GM23338 (cell line): Measurements from ENCODE around the gene FBLN2. TPM values are rescaled to one million over a fixed set of nuclear protein-coding genes. Genes with fewer than 3 reads are reported as not detected.

Experiments used
- ATAC-seq: fragments of 200-7000 bp; cut with Tn5 transposase; 3 replicates; pipeline ENCODE4 v1.9.1; 2020
- DNase-seq: peaks from one replicate; pipeline ENCODE4 v3.0.0-alpha.2; 2015; ENCODE audit warnings: low spot score
- H2AFZ ChIP-seq: fragments of 200-600 bp; sonication (generic); 2 replicates; pipeline ENCODE4 v1.8.0; 2016; ENCODE audit warnings: antibody characterized with exemption, mild to moderate bottlenecking, moderate library complexity
- H3F3A ChIP-seq: fragments of 200-600 bp; sonication (generic); replicated peaks from 2 replicates; pipeline ENCODE4 v1.8.0; 2017; ENCODE audit warnings: antibody characterized with exemption, mixed run types, low read depth
- H3K27ac ChIP-seq: fragments of 200-600 bp; sonication (generic); 2 replicates; pipeline ENCODE4 v1.6.1; 2016; ENCODE audit warnings: low read depth
- H3K27me3 ChIP-seq: fragments of 200-600 bp; sonication (generic); 2 replicates; pipeline ENCODE4 v1.8.0; 2016; ENCODE audit warnings: mild to moderate bottlenecking, mixed run types, moderate library complexity; ENCODE audit not compliant: insufficient read depth
- H3K36me3 ChIP-seq: fragments of 200-600 bp; sonication (generic); 2 replicates; pipeline ENCODE4 v1.8.0; 2016; ENCODE audit warnings: mild to moderate bottlenecking; ENCODE audit not compliant: insufficient read depth
- H3K4me1 ChIP-seq: fragments of 200-600 bp; sonication (generic); 2 replicates; pipeline ENCODE4 v1.8.0; 2016; ENCODE audit warnings: mild to moderate bottlenecking, moderate library complexity; ENCODE audit not compliant: insufficient read depth
- H3K4me2 ChIP-seq: fragments of 200-600 bp; sonication (generic); 2 replicates; pipeline ENCODE4 v1.7.1; 2017; ENCODE audit warnings: mixed run types
- H3K4me3 ChIP-seq: fragments of 200-600 bp; sonication (generic); 2 replicates; pipeline ENCODE4 v1.6.1; 2016; ENCODE audit warnings: mixed run types
- H3K79me2 ChIP-seq: fragments of 200-600 bp; sonication (generic); replicated peaks from 2 replicates; pipeline ENCODE4 v1.8.0; 2017; ENCODE audit warnings: mild to moderate bottlenecking; ENCODE audit not compliant: insufficient read depth
- H3K9me2 ChIP-seq: fragments of 200-600 bp; sonication (generic); 2 replicates; pipeline ENCODE4 v1.8.0; 2017; ENCODE audit not compliant: insufficient read depth
- H4K20me1 ChIP-seq: fragments of 200-600 bp; sonication (generic); replicated peaks from 2 replicates; pipeline ENCODE4 v1.8.0; 2017; ENCODE audit warnings: mild to moderate bottlenecking; ENCODE audit not compliant: insufficient read depth
- H3K27ac Mint-ChIP-seq: 2 replicates; pipeline ENCODE4 v1.8.0; 2020; ENCODE audit warnings: inconsistent platforms, mild to moderate bottlenecking, moderate library complexity, mixed read lengths
- H3K27me3 Mint-ChIP-seq: 3 replicates; pipeline ENCODE4 v1.8.0; 2022; ENCODE audit warnings: low read depth, mild to moderate bottlenecking, moderate library complexity, mixed read lengths, inconsistent platforms; ENCODE audit not compliant: insufficient read depth, poor library complexity
- H3K36me3 Mint-ChIP-seq: 3 replicates; pipeline ENCODE4 v1.8.0; 2021; ENCODE audit warnings: low read depth, mild to moderate bottlenecking, inconsistent platforms, moderate library complexity, mixed read lengths
- H3K4me1 Mint-ChIP-seq: 3 replicates; pipeline ENCODE4 v1.8.0; 2020; ENCODE audit warnings: mild to moderate bottlenecking, inconsistent platforms, mixed read lengths
- H3K4me3 Mint-ChIP-seq: 3 replicates; pipeline ENCODE4 v1.8.0; 2021; ENCODE audit warnings: moderate library complexity, mild to moderate bottlenecking, inconsistent platforms, mixed read lengths
- H3K9me3 Mint-ChIP-seq: 3 replicates; pipeline ENCODE4 v1.8.0; 2020; ENCODE audit warnings: moderate library complexity, mild to moderate bottlenecking, inconsistent platforms, mixed read lengths
- CREB1 ChIP-seq: fragments of 250-450 bp; sonication (Bioruptor Pico); IDR thresholded peaks from 2 replicates; pipeline ENCODE4 v1.5.0; 2020; ENCODE audit warnings: low read depth, mild to moderate bottlenecking, moderate library complexity
- EZH2 ChIP-seq: fragments of 200-600 bp; sonication (generic); IDR thresholded peaks from one replicate; pipeline ENCODE4 v1.8.0; 2017; ENCODE audit warnings: antibody characterized with exemption, mild to moderate bottlenecking, low read depth; ENCODE audit not compliant: unreplicated experiment
- EZH2phosphoT487 ChIP-seq: fragments of 200-600 bp; sonication (generic); IDR thresholded peaks from one replicate; pipeline ENCODE4 v1.8.1; 2018; ENCODE audit warnings: antibody characterized with exemption; ENCODE audit not compliant: unreplicated experiment
- JUNB ChIP-seq: IDR thresholded peaks from one replicate; pipeline ENCODE4 v1.6.1; 2016; ENCODE audit warnings: antibody characterized with exemption; ENCODE audit not compliant: unreplicated experiment
- NANOG ChIP-seq: IDR thresholded peaks from 2 replicates; pipeline ENCODE4 v1.6.1; 2016; ENCODE audit warnings: antibody characterized with exemption, borderline replicate concordance
- POLR2AphosphoS5 ChIP-seq: IDR thresholded peaks from 2 replicates; pipeline ENCODE4 v1.6.1; 2016; ENCODE audit warnings: antibody characterized with exemption, low read depth
- REST ChIP-seq: IDR thresholded peaks from one replicate; pipeline ENCODE4 v1.6.1; 2018; ENCODE audit warnings: antibody characterized with exemption; ENCODE audit not compliant: unreplicated experiment
- STAT1 ChIP-seq: IDR thresholded peaks from one replicate; pipeline ENCODE4 v1.6.1; 2016; ENCODE audit warnings: antibody characterized with exemption; ENCODE audit not compliant: unreplicated experiment
- ZNF114 ChIP-seq: fragments of 250-450 bp; sonication (Bioruptor Pico); IDR thresholded peaks from 2 replicates; pipeline ENCODE4 v1.5.0; 2020; ENCODE audit warnings: mild to moderate bottlenecking, moderate library complexity
- ZNF331 ChIP-seq: fragments of 250-450 bp; sonication (Bioruptor Pico); IDR thresholded peaks from 2 replicates; pipeline ENCODE4 v1.5.0; 2020; ENCODE audit warnings: low read depth, mild to moderate bottlenecking, moderate library complexity
- ZNF462 ChIP-seq: fragments of 250-450 bp; sonication (Bioruptor Pico); IDR thresholded peaks from 2 replicates; pipeline ENCODE4 v1.5.0; 2020; ENCODE audit warnings: mild to moderate bottlenecking, moderate library complexity
- polyA plus RNA-seq: library from polyadenylated mRNA; unstranded; fragments of >200 nt; fragmentation: Nextera tagmentation; extraction: Ambion mirVana; gene quantifications from 2 replicates; pipeline ENCODE4 v1.2.1, GENCODE V29; 2016
- total RNA-seq: library from RNA; depleted of rRNA; stranded (reverse); fragments of >200 nt; shearing (Covaris generic); gene quantifications from 2 replicates; pipeline ENCODE4 v1.2.3, GENCODE V29; 2014
- TF ChIP-seq, protein P1 (sequence below), 2 experiments: fragments of 200-600 bp in 1 of 2; sonication (generic) in 1 of 2; conservative IDR thresholded peaks; 2 replicates each; pipeline versions ENCODE4 v1.5.1 to v1.6.1; 2016 to 2017; ENCODE audit warnings: antibody characterized with exemption in 2 of 2, low read depth in 2 of 2, mild to moderate bottlenecking in 2 of 2, moderate library complexity in 1 of 2

Gene FBLN2
- total and polyA plus RNA-seq, 2 experiments from 2014 or later: 18.8 to 26.8 TPM

DNA sequence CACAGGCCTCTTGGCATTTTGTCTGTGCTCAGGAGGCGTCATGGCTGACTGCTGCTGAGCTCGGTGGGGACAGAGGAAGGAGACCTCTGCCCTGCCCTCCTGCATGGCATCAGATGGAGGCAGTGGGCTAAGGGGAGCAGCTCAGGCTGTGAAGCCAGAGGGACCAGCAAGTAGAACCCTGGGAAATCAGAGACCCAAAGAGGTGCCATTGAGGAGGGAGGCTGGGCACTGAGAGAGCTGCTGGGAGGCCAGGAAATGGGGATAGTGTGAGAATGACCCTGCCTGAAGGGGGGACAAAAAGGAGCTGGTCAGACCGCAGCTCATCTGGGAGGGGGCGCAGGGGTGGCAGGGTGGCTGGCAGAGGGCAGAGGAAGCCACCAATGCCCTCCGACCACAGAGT lies 136.8 kb downstream of the FBLN2 start:
- H3K4me2 ChIP-seq: no peak overlapping the region
- H4K20me1 ChIP-seq: no peaks in the 10 kb centered on the region
- H3K27ac ChIP-seq: no peak overlapping the region
- H3K36me3 ChIP-seq: no peaks in the 10 kb centered on the region
- ATAC-seq (no peak), DNase-seq (no peak)
- H3K27ac Mint-ChIP-seq: no peak overlapping the region
- H3K9me3 Mint-ChIP-seq: no peaks in the 10 kb centered on the region; the same call in 2 of the 3 replicates
- no peak overlapping the region for H2AFZ ChIP-seq
- H3K4me1 Mint-ChIP-seq: peaks cover 23% of the 10 kb centered on the region
- peaks cover 8% of the 10 kb centered on the region for H3K27me3 Mint-ChIP-seq
- no peaks in the 10 kb centered on the region for H3K36me3 Mint-ChIP-seq
- no peaks in the 10 kb centered on the region for H3K4me1 ChIP-seq
- TF ChIP-seq, protein P1, sequence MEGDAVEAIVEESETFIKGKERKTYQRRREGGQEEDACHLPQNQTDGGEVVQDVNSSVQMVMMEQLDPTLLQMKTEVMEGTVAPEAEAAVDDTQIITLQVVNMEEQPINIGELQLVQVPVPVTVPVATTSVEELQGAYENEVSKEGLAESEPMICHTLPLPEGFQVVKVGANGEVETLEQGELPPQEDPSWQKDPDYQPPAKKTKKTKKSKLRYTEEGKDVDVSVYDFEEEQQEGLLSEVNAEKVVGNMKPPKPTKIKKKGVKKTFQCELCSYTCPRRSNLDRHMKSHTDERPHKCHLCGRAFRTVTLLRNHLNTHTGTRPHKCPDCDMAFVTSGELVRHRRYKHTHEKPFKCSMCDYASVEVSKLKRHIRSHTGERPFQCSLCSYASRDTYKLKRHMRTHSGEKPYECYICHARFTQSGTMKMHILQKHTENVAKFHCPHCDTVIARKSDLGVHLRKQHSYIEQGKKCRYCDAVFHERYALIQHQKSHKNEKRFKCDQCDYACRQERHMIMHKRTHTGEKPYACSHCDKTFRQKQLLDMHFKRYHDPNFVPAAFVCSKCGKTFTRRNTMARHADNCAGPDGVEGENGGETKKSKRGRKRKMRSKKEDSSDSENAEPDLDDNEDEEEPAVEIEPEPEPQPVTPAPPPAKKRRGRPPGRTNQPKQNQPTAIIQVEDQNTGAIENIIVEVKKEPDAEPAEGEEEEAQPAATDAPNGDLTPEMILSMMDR (conservative IDR thresholded peaks at IDR 0.05; ENCODE audit: low read depth in 2 of 2): no peak
- TF ChIP-seq ZNF462 (CRISPR knock-in tag) (no peak), CREB1 (no peak), EZH2phosphoT487 (no peak), NANOG (no peak), REST (no peak), ZNF114 (no peak), STAT1 (no peak), JUNB (no peak), ZNF331 (CRISPR knock-in tag) (no peak), POLR2AphosphoS5 (no peak), EZH2 (no peak)
- no peaks in the 10 kb centered on the region for H3F3A ChIP-seq
- H3K79me2 ChIP-seq: no peaks in the 10 kb centered on the region
- no peaks in the 10 kb centered on the region for H3K9me2 ChIP-seq
- H3K27me3 ChIP-seq: no peaks in the 10 kb centered on the region
- H3K4me3 Mint-ChIP-seq: no peak overlapping the region
- H3K4me3 ChIP-seq: no peak overlapping the region
